GM12891 (cell line): ENCODE measurements around the gene LRRC10.

Experiments used
- POLR2A ChIP-seq: IDR thresholded peaks from 2 replicates; pipeline ENCODE4 v1.6.1; 2011; ENCODE audit warnings: low read depth, low read length, control low read depth
- POU2F2 ChIP-seq: IDR thresholded peaks from 2 replicates; pipeline ENCODE4 v1.6.1; 2011; ENCODE audit warnings: low read depth, mild to moderate bottlenecking, control low read depth, low read length, moderate library complexity

DNA sequence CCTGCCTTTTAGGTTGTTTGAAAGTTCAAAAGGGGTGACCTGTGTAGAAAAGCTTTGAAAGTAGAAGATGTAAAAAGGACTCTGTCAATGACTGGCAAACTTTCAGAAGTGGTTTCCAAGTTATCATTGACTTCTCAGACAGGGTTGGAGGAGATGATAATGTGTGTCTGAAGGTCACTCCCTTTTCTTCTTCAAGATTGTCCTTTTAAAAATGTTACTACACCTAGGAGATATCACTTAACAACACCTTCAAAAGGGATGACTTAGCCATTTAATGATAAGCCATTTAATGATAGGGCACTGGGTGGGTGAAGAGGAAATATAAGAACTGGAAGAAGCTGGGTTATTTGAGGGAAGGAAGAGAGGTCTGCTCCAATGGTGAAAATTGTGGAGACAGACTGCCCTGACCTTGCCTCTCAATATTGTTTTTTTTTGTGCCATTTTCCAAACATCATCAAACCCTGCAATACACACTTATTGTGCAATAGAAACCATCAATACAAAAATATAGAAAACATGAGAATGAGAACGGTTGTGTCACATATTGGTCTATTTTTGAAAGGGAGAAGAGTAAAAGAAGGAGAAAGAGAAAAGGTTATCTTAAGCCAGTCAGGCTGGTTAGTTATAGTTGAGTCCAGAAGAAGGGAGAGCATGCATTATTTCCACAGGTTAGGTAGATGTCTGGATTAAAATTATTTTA, 49.6 kb upstream of the LRRC10 start:
- TF ChIP-seq POLR2A (no peak), POU2F2 (no peak)
